Lower leg skin (tissue), 3 donors: Measurements from ENCODE around the gene CNOT6L.

ENCODE experiments used
- POLR2A ChIP-seq, 2 donors: fragments of 450-650 bp; IDR thresholded peaks; one replicate each; pipeline ENCODE4 v1.6.1; 2016 to 2017; ENCODE audit warnings: antibody characterized with exemption in 2 of 2, mild to moderate bottlenecking in 1 of 2, moderate library complexity in 1 of 2
- TF ChIP-seq, protein P1 (sequence below), 3 donors: fragments of 450-650 bp; IDR thresholded peaks; one replicate each; pipeline ENCODE4 v1.5.1; 2016; ENCODE audit warnings: antibody characterized with exemption in 3 of 3, mild to moderate bottlenecking in 3 of 3, moderate library complexity in 2 of 3

DNA sequence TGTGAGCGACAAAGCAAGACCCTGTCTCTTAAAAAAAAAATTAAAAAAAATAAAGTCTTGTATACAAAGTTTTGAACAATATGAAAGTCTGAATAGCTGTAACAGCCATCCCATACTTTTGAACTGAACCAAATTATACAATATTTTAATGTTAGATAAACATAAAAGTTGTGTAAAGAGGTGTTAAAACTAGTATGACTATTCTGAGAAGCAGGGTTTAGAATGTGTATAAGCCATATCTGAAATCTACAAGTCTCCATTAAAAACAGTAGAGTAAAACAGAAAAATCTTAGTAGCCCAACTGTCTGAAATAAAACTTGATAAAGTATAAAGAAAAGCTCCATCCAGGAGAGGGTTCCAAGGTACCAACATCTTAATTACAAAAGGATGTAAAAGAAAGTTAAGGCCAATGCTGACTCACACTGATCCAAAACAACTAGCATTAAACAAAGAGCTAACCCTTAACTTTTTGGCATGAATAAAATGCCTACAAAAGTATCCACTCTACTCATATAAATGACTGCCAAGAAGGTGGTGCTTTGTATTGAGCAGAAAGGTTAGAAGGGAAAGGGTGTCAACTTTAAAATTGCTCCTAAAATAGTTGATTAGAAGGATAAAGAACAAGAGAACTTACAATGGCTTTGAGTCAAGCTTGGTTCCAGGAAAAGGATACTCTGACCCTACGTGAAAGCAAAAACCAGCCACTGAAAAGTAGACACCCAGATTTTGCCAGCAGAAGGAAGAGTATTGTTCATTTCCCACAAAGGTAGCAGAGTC, 18.5 kb downstream of the CNOT6L start:
- TF ChIP-seq POLR2A (IDR thresholded peaks at IDR 0.05), result no peak
- TF ChIP-seq, protein P1, sequence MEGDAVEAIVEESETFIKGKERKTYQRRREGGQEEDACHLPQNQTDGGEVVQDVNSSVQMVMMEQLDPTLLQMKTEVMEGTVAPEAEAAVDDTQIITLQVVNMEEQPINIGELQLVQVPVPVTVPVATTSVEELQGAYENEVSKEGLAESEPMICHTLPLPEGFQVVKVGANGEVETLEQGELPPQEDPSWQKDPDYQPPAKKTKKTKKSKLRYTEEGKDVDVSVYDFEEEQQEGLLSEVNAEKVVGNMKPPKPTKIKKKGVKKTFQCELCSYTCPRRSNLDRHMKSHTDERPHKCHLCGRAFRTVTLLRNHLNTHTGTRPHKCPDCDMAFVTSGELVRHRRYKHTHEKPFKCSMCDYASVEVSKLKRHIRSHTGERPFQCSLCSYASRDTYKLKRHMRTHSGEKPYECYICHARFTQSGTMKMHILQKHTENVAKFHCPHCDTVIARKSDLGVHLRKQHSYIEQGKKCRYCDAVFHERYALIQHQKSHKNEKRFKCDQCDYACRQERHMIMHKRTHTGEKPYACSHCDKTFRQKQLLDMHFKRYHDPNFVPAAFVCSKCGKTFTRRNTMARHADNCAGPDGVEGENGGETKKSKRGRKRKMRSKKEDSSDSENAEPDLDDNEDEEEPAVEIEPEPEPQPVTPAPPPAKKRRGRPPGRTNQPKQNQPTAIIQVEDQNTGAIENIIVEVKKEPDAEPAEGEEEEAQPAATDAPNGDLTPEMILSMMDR (IDR thresholded peaks at IDR 0.05), result no peak
